Caco-2 (cell line): ENCODE results near the gene TTC4. TPM values are rescaled to one million over a fixed set of nuclear protein-coding genes. Genes with fewer than 3 reads are reported as not detected.
"Not testable (repeated sequence)": the region's sequence is repeated elsewhere in the genome, so short reads cannot be mapped to it uniquely, and the experiment has no call there.

Experiments used
- BruUV-seq: library from RNA; stranded (reverse); fragments of 400-500 nt; replicated peaks from 2 replicates; lab custom pipeline; 2021; lab: Mats Ljungman, UMichigan
- CTCF ChIA-PET: fragments of 300-600 bp; sonication (Branson Sonifier 250); formaldehyde crosslinking; loops from one replicate; lab custom pipeline; 2022; ENCODE audit warnings: antibody characterized with exemption; lab: Charles Lee
- POLR2A ChIA-PET: fragments of 300-600 bp; sonication (Branson Sonifier 250); formaldehyde crosslinking; loops from one replicate; lab custom pipeline; 2022; ENCODE audit warnings: antibody characterized with exemption; lab: Charles Lee
- DNase-seq, 2 experiments: peaks; one replicate each; pipeline versions ENCODE4 v3.0.0 to v3.0.0-alpha.2; 2020 to 2022
- H3K27me3 ChIP-seq: replicated peaks from 2 replicates; pipeline ENCODE4 v1.6.0; 2011; ENCODE audit warnings: low read length; ENCODE audit not compliant: control insufficient read depth, insufficient read depth
- H3K36me3 ChIP-seq: 2 replicates; pipeline ENCODE4 v1.5.1; 2011; ENCODE audit warnings: low read length; ENCODE audit not compliant: control insufficient read depth, insufficient read depth
- H3K4me1 ChIP-seq: fragments of 250-450 bp; sonication (Bioruptor Pico); 2 replicates; pipeline ENCODE4 v1.5.1; 2020; ENCODE audit warnings: mild to moderate bottlenecking
- H3K4me3 ChIP-seq: 2 replicates; pipeline ENCODE4 v1.5.1; 2011; ENCODE audit warnings: low read depth, mild to moderate bottlenecking, control low read depth, low read length
- H3K9me3 ChIP-seq: fragments of 250-450 bp; sonication (Bioruptor Pico); 2 replicates; pipeline ENCODE4 v1.5.1; 2020; ENCODE audit warnings: mild to moderate bottlenecking, moderate library complexity
- H3K27ac Mint-ChIP-seq: one replicate; pipeline ENCODE4 v1.8.0; 2022; ENCODE audit warnings: mixed read lengths; ENCODE audit not compliant: unreplicated experiment
- H3K27me3 Mint-ChIP-seq: one replicate; pipeline ENCODE4 v1.8.0; 2022; ENCODE audit warnings: mixed read lengths; ENCODE audit not compliant: insufficient read depth, unreplicated experiment
- H3K36me3 Mint-ChIP-seq: one replicate; pipeline ENCODE4 v1.8.0; 2022; ENCODE audit warnings: mild to moderate bottlenecking, mixed read lengths; ENCODE audit not compliant: insufficient read depth, unreplicated experiment
- H3K4me1 Mint-ChIP-seq: one replicate; pipeline ENCODE4 v1.8.0; 2022; ENCODE audit warnings: low read depth, mixed read lengths; ENCODE audit not compliant: unreplicated experiment
- H3K4me3 Mint-ChIP-seq: one replicate; pipeline ENCODE4 v1.8.0; 2022; ENCODE audit warnings: mild to moderate bottlenecking, moderate library complexity, mixed read lengths; ENCODE audit not compliant: unreplicated experiment
- H3K9me3 Mint-ChIP-seq: one replicate; pipeline ENCODE4 v1.8.0; 2022; ENCODE audit warnings: mixed read lengths; ENCODE audit not compliant: unreplicated experiment
- intact Hi-C: fragments of 100-400 bp; cut with micrococcal nuclease; formaldehyde crosslinking; loops from one replicate; pipeline ENCODE4 v1.10.0; 2022; ENCODE audit not compliant: unreplicated experiment
- total RNA-seq: library from RNA; stranded (reverse); gene quantifications from 2 replicates; pipeline ENCODE4 v1.2.3, GENCODE V29; 2022
- TF ChIP-seq, protein P1 (sequence below), 2 experiments: fragments of 200-600 bp in 1 of 2; IDR thresholded peaks; 1 replicate in 1 of 2; 2 replicates in 1 of 2; pipeline versions ENCODE4 v1.5.1 to v1.8.0; 2011 to 2022; ENCODE audit warnings: antibody characterized with exemption in 1 of 2, control low read depth in 1 of 2, inconsistent platforms in 1 of 2, low read depth in 1 of 2, low read length in 1 of 2, mild to moderate bottlenecking in 1 of 2, moderate library complexity in 1 of 2; ENCODE audit not compliant: insufficient read depth in 1 of 2, severe bottlenecking in 1 of 2, unreplicated experiment in 1 of 2

Gene TTC4
- total RNA-seq, 1 experiment from 2014 or later, result 14.0 TPM

DNA sequence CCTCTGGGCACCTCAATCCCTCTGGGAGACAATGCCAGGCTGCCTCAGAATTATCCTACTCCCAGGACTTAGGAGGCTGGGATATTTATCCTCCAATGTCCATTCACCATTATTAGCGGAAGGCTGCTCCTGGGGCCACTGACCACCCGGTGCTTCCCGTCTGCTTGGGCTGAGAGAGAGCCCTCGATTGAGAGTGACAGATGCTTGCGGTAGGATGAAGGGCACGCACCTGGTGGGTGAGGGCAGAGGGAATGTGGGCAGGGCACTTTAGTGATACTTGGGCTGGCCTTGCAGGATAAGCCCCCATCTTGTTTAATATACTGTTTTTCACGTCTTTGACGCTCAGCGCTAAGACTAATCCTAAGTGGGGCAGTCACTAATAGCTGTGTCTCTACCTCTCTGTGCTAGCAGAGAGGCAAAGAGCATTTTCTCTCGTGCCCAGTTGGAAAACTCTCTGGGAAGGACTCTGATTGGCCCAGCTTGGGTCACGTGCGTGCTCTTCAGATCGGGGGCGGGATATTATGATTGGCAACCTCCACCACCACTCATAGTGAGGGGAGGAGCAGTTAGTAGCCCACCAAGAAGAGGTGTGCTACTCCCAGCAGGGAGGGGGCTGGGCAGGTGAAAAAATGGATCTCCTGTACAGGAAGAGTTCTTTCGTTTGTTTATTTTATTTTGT lies 59.3 kb downstream of the TTC4 start:
- no peak overlapping the region for H3K4me3 Mint-ChIP-seq
- H3K9me3 ChIP-seq, result no peaks in the 10 kb centered on the region
- TF ChIP-seq, protein P1, sequence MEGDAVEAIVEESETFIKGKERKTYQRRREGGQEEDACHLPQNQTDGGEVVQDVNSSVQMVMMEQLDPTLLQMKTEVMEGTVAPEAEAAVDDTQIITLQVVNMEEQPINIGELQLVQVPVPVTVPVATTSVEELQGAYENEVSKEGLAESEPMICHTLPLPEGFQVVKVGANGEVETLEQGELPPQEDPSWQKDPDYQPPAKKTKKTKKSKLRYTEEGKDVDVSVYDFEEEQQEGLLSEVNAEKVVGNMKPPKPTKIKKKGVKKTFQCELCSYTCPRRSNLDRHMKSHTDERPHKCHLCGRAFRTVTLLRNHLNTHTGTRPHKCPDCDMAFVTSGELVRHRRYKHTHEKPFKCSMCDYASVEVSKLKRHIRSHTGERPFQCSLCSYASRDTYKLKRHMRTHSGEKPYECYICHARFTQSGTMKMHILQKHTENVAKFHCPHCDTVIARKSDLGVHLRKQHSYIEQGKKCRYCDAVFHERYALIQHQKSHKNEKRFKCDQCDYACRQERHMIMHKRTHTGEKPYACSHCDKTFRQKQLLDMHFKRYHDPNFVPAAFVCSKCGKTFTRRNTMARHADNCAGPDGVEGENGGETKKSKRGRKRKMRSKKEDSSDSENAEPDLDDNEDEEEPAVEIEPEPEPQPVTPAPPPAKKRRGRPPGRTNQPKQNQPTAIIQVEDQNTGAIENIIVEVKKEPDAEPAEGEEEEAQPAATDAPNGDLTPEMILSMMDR (IDR thresholded peaks at IDR 0.05; ENCODE audit: insufficient read depth in 1 of 2, low read depth in 1 of 2, low read length in 1 of 2, severe bottlenecking in 1 of 2, unreplicated experiment in 1 of 2), result no peak
- no peaks in the 10 kb centered on the region for H3K36me3 ChIP-seq
- DNase-seq, result peak; percentile 46 to 62
- POLR2A ChIA-PET, result no interaction called here
- H3K27me3 Mint-ChIP-seq, result no peaks in the 10 kb centered on the region
- no peak overlapping the region for H3K4me3 ChIP-seq
- no peaks in the 10 kb centered on the region for H3K4me1 Mint-ChIP-seq
- no TSS peak for BruUV-seq
- H3K4me1 ChIP-seq, result no peaks in the 10 kb centered on the region
- intact Hi-C loops, result no loop called here
- H3K27me3 ChIP-seq, result no peaks in the 10 kb centered on the region
- no peaks in the 10 kb centered on the region for H3K9me3 Mint-ChIP-seq
- H3K36me3 Mint-ChIP-seq, result no peaks in the 10 kb centered on the region
- CTCF ChIA-PET, result no interaction called here
- H3K27ac Mint-ChIP-seq, result no peak overlapping the region

DNA sequence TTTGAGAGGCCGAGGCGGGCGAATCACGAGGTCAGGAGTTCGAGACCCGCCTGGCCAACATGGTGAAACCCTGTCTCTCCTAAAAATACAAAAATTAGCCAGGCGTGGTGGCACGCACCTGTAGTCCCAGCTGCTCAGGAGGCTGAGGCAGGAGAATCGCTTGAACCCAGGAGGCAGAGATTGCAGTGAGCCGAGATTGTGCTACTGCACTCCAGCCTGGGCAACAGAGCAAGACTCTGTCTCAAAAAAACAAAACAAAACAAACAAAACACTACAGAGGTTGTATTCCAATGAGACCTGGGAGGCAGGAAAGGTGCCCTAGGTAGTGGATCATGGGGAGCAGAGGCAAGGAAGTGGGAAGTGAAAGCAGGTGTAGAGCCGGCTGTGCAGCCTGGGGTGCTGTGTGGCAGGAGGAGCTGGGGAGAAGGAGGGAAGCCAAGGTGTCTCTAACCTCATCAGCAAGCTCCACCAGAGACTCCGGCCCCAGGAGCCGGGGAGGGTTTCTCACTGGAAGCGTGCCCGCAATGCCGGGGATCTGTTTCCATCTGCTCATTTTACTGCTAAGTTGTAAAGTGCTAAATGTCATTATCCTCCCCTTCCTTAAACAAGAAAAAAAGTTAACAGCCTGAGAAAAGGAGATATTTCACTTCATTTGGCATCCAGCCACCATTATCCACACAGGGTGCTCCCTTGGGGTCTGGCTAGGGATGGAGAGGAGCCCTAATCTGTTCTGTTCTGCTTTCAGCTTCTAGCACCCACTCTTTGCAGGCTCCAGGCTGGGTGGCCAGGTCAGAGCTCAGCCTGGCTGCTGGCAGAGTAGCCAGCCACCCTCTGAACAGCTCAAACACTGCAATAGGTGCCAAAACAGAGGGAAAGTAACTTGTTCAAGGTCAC lies 60.4 kb downstream of the TTC4 start:
- DNase-seq, H3K4me3 Mint-ChIP-seq, H3K36me3 ChIP-seq, H3K9me3 Mint-ChIP-seq, H3K9me3 ChIP-seq, BruUV-seq, H3K36me3 Mint-ChIP-seq, H3K4me1 Mint-ChIP-seq, POLR2A ChIA-PET, intact Hi-C loops, H3K4me3 ChIP-seq, H3K27ac Mint-ChIP-seq, H3K4me1 ChIP-seq, H3K27me3 Mint-ChIP-seq, H3K27me3 ChIP-seq: not testable (repeated sequence)
- CTCF ChIA-PET, result interaction anchor here (0.6 to 0.8 kb wide), 2 partner anchors 26 to 277 kb away, joined by 3 to 7 read pairs; no protein-coding TSS in a partner anchor

DNA sequence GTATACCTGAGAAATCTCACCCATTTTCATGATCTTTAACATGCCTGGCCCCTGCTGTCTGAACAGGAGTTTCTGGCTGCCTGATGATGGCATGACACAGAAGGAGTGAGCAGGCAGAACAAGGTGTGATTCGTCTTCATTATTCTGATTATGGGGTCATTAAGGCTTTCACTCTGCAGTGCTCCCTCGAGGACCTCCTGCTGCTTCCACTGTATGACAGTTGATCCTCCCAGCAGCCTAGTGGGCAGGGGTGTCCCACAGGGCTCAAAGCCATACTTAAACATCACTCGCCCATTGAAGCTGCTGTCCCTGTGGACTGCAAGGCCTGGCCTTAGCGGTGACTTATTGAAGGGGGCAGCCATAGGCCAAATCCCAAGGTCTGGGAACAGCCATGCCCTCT lies 61.4 kb downstream of the TTC4 start:
- H3K9me3 ChIP-seq, result no peaks in the 10 kb centered on the region
- H3K27me3 ChIP-seq, result no peaks in the 10 kb centered on the region
- H3K4me1 ChIP-seq, result no peaks in the 10 kb centered on the region
- ChIA-PET POLR2A (no interaction called here), CTCF (interaction anchor here (0.6 kb wide), 1 partner anchor 277 kb away, joined by 7 read pairs; no protein-coding TSS in a partner anchor)
- no peak overlapping the region for H3K4me3 ChIP-seq
- no peak overlapping the region for H3K4me3 Mint-ChIP-seq
- no TSS peak for BruUV-seq
- no peak for DNase-seq
- H3K27me3 Mint-ChIP-seq, result no peaks in the 10 kb centered on the region
- no peaks in the 10 kb centered on the region for H3K4me1 Mint-ChIP-seq
- no peaks in the 10 kb centered on the region for H3K9me3 Mint-ChIP-seq
- intact Hi-C loops, result no loop called here
- no peak overlapping the region for H3K27ac Mint-ChIP-seq
- H3K36me3 ChIP-seq, result no peaks in the 10 kb centered on the region
- TF ChIP-seq, protein P1 (IDR thresholded peaks at IDR 0.05; ENCODE audit: insufficient read depth in 1 of 2, low read depth in 1 of 2, low read length in 1 of 2, severe bottlenecking in 1 of 2, unreplicated experiment in 1 of 2), result no peak
- no peaks in the 10 kb centered on the region for H3K36me3 Mint-ChIP-seq
